Mesenchymal stem cell (in vitro differentiated cells and primary cell): Measurements from ENCODE around the gene RRAGB. TPM values are rescaled to one million over a fixed set of nuclear protein-coding genes. Genes with fewer than 3 reads are reported as not detected.
"Not testable (repeated sequence)": the region's sequence is repeated elsewhere in the genome, so short reads cannot be mapped to it uniquely, and the experiment has no call there.

Experiments used
- DNase-seq: peaks from one replicate; pipeline ENCODE4 v3.0.0-alpha.2; 2013
- H2AFZ ChIP-seq: one replicate; pipeline ENCODE4 v1.6.1; 2013; ENCODE audit warnings: low read depth, mild to moderate bottlenecking, control low read depth, inconsistent platforms, low read length, moderate library complexity
- H2AK5ac ChIP-seq: 2 replicates; pipeline ENCODE4 v1.6.1; 2013; ENCODE audit warnings: low read length, moderate library complexity, mild to moderate bottlenecking, inconsistent platforms; ENCODE audit not compliant: severe bottlenecking
- H2BK120ac ChIP-seq: one replicate; pipeline ENCODE4 v1.6.1; 2013; ENCODE audit warnings: low read depth, mild to moderate bottlenecking, inconsistent platforms, low read length, moderate library complexity
- H2BK12ac ChIP-seq, 2 experiments: one replicate each; pipeline ENCODE4 v1.6.1; 2013; ENCODE audit warnings: inconsistent platforms in 2 of 2, low read length in 2 of 2, mild to moderate bottlenecking in 2 of 2, moderate library complexity in 2 of 2, control low read depth in 1 of 2
- H2BK15ac ChIP-seq: one replicate; pipeline ENCODE4 v1.6.1; 2013; ENCODE audit warnings: mild to moderate bottlenecking, low read depth, inconsistent platforms; ENCODE audit not compliant: poor library complexity, severe bottlenecking
- H2BK5ac ChIP-seq: 2 replicates; pipeline ENCODE4 v1.6.1; 2013; ENCODE audit warnings: low read depth, mild to moderate bottlenecking, low read length, control low read depth, inconsistent platforms; ENCODE audit not compliant: poor library complexity, severe bottlenecking
- H3K14ac ChIP-seq, 2 experiments: one replicate each; pipeline ENCODE4 v1.6.1; 2013; ENCODE audit warnings: inconsistent platforms in 2 of 2, low read length in 2 of 2, control low read depth in 1 of 2, mild to moderate bottlenecking in 1 of 2, moderate library complexity in 1 of 2
- H3K18ac ChIP-seq, 2 experiments: one replicate each; pipeline ENCODE4 v1.6.1; 2013; ENCODE audit warnings: inconsistent platforms in 2 of 2, low read length in 2 of 2, control low read depth in 1 of 2, low read depth in 1 of 2, mild to moderate bottlenecking in 1 of 2
- H3K23ac ChIP-seq, 2 experiments: one replicate each; pipeline ENCODE4 v1.6.1; 2013; ENCODE audit warnings: inconsistent platforms in 2 of 2, low read length in 2 of 2, mild to moderate bottlenecking in 2 of 2, moderate library complexity in 2 of 2, control low read depth in 1 of 2
- H3K27ac ChIP-seq: 2 replicates; pipeline ENCODE4 v1.5.1; 2013; ENCODE audit warnings: mild to moderate bottlenecking, moderate library complexity, low read length, control low read depth, inconsistent platforms; ENCODE audit not compliant: poor library complexity, severe bottlenecking
- H3K27me3 ChIP-seq, 2 experiments: 2 replicates each; pipeline versions ENCODE4 v1.6.1 to v1.7.0; 2013; ENCODE audit warnings: low read length in 2 of 2, mild to moderate bottlenecking in 2 of 2, moderate library complexity in 2 of 2, control low read depth in 1 of 2, inconsistent platforms in 1 of 2; ENCODE audit not compliant: control insufficient read depth in 1 of 2, insufficient read depth in 1 of 2
- H3K36me3 ChIP-seq, 2 experiments: 2 replicates each; pipeline versions ENCODE4 v1.6.1 to v1.7.0; 2013; ENCODE audit warnings: low read length in 2 of 2, control low read depth in 1 of 2, inconsistent platforms in 1 of 2, low read depth in 1 of 2, mild to moderate bottlenecking in 1 of 2; ENCODE audit not compliant: insufficient read depth in 2 of 2, control insufficient read depth in 1 of 2
- H3K4ac ChIP-seq, 2 experiments: one replicate each; pipeline ENCODE4 v1.6.1; 2013; ENCODE audit warnings: inconsistent platforms in 2 of 2, low read length in 2 of 2, mild to moderate bottlenecking in 2 of 2, moderate library complexity in 2 of 2, control low read depth in 1 of 2, low read depth in 1 of 2
- H3K4me1 ChIP-seq: 2 replicates; pipeline ENCODE4 v1.6.1; 2013; ENCODE audit warnings: low read depth, low read length, control low read depth; ENCODE audit not compliant: control insufficient read depth, insufficient read depth
- H3K4me2 ChIP-seq: 2 replicates; pipeline ENCODE4 v1.6.1; 2013; ENCODE audit warnings: low read length, mild to moderate bottlenecking, inconsistent platforms; ENCODE audit not compliant: poor library complexity, severe bottlenecking
- H3K4me3 ChIP-seq, 2 experiments: 2 replicates each; pipeline versions ENCODE4 v1.5.1 to v1.7.0; 2013; ENCODE audit warnings: low read length in 2 of 2, mild to moderate bottlenecking in 2 of 2, control low read depth in 1 of 2, low read depth in 1 of 2; ENCODE audit not compliant: insufficient read depth in 1 of 2
- H3K79me1 ChIP-seq: replicated peaks from 2 replicates; pipeline ENCODE4 v1.6.1; 2013; ENCODE audit warnings: mild to moderate bottlenecking, control low read depth, low read length, inconsistent platforms; ENCODE audit not compliant: poor library complexity, severe bottlenecking
- H3K9ac ChIP-seq: 2 replicates; pipeline ENCODE4 v1.7.0; 2013; ENCODE audit warnings: mild to moderate bottlenecking, low read length, moderate library complexity
- H3K9me3 ChIP-seq: 2 replicates; pipeline ENCODE4 v1.7.0; 2013; ENCODE audit warnings: mild to moderate bottlenecking, low read length; ENCODE audit not compliant: control insufficient read depth
- H4K8ac ChIP-seq: one replicate; pipeline ENCODE4 v1.6.1; 2013; ENCODE audit warnings: inconsistent platforms, mild to moderate bottlenecking, low read length, moderate library complexity
- H4K91ac ChIP-seq: one replicate; pipeline ENCODE4 v1.6.1; 2013; ENCODE audit warnings: mild to moderate bottlenecking, low read length, inconsistent platforms
- WGBS: methylation state at CpG from one replicate; pipeline ENCODE4 v1.1.7; 2013; ENCODE audit warnings: mixed read lengths; 5-methylcytosine and 5-hydroxymethylcytosine counted together
- polyA plus RNA-seq, 2 experiments: library from polyadenylated mRNA; stranded (reverse); fragments of 200-250 nt; gene quantifications; one replicate each; pipeline ENCODE4 v1.2.3, GENCODE V29; 2013

The RRAGB gene, protein sequence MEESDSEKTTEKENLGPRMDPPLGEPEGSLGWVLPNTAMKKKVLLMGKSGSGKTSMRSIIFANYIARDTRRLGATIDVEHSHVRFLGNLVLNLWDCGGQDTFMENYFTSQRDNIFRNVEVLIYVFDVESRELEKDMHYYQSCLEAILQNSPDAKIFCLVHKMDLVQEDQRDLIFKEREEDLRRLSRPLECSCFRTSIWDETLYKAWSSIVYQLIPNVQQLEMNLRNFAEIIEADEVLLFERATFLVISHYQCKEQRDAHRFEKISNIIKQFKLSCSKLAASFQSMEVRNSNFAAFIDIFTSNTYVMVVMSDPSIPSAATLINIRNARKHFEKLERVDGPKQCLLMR
- 26.7 TPM for polyA plus RNA-seq (2013, experiment 1 of 2)
- polyA plus RNA-seq (2013, experiment 2 of 2) = 25.0 TPM

DNA sequence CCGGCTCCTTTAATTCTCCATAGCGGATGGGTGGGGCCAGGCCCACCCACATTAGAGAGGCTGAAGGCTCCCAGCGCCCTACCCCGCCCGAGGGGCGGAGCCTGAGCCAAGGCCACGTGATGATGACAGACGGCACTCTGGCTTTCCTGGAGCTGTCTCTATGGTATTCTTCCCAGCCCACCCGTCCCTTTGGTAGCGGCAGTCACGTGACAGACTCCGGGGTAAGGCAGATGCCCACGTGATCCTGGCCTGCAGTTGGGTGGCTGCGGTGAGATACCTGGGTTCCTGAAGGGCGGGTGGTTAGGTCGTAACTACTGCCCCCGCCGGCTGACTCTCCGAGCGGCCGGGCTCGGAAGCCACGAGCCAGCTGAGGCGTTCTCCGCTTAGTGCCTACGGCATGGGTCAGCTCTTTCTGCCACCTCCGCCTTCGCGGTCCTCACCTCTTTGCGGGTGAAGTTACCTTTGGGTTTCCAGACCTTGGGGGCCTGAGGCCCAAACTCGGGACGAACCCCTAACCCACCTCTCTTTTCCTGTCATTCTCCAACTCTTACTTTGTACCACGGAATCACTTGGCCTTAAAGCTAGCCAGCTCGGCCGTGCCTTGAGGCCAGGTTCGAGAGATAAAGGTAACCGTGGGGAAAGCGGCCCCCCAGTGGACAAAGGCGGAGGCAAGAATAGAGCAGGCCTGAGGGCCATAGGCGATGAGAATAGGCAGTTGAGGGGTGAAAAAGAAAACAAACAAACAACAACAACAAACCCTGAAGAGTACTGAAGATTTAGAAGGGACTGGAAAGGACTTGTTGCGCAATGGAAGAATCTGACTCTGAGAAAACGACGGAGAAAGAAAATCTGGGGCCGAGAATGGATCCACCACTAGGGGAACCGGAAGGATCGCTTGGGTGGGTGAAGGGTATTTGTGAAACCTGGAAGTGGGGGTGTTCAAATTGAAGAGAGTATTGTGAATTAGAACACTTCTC, at the start of gene RRAGB:
Gene RRAGB (plus strand): TSS at position 229 of the 977 bp plus-strand sequence. CDS start 579 bp downstream, at position 808.
- Histone ChIP-seq H3K4me1 (no peaks in the 10 kb centered on the region), H2BK5ac (peak within 1 kb of the TSS; percentile 76), H3K79me1 (no peaks in the 10 kb centered on the region), H2AFZ (peak within 1 kb of the TSS; percentile 36), H3K27ac (peak within 1 kb of the TSS; percentile 93), H2BK12ac (no peak within 1 kb of the TSS), H3K36me3 (peaks cover 0 to 30% of the 10 kb centered on the region in 2 experiments), H3K9me3 (no peaks in the 10 kb centered on the region), H4K91ac (peak within 1 kb of the TSS; percentile 61), H2AK5ac (no peak within 1 kb of the TSS), H4K8ac (peak within 1 kb of the TSS; percentile 90), H3K14ac (no peak within 1 kb of the TSS), H3K4ac (no peak within 1 kb of the TSS), H3K4me3 (peak within 1 kb of the TSS; percentile 77 to 88), H2BK120ac (peak within 1 kb of the TSS; percentile 19), H3K18ac (peak within 1 kb of the TSS; percentile 46 to 62), H2BK15ac (no peak within 1 kb of the TSS), H3K9ac (peak within 1 kb of the TSS; percentile 93), H3K4me2 (peak within 1 kb of the TSS; percentile 66), H3K23ac (no peak within 1 kb of the TSS), H3K27me3 (no peaks in the 10 kb centered on the region)
- peak; percentile 95 for DNase-seq
- 0% methylated on average over 27 of the region's 46 CpGs for WGBS

DNA sequence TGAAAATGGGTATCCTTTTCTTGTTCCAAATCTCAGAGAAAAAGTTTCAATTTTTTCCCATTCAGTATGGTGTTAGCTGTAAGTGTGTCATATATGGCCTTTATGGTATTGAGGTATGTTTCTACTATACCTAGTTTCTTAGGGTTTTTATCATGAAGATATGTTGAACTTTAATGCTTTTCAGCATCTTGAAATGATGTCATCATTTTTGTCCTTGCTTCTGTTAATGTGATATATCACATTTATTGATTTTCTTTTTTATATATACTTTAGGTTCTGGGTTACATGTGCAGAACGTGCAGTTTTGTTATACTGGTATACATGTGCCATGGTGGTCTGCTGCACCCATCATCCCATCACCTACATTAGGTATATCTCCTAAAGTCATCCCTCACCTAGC, 49.5 kb upstream of the RRAGB start:
- H2BK120ac ChIP-seq = no peak overlapping the region

DNA sequence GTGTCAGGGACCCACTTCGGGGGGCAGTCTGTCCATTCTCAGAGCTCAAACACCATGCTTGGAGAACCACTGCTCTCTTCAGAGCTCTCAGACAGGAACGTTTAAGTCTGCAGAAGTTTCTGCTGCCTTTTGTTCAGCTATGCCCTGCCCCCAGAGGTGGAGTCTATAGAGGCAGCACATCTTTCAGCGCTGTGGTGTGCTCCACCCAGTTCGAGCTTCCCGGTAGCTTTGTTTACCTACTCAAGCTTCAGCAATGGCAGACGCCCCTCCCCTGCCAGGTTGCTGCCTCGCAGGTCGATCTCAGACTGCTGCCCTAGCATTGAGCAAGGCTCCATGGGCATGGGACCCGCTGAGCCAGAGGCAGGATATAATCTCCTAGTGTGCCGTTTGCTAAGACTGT, 29.0 kb upstream of the RRAGB start:
- H3K27me3 ChIP-seq, H3K4ac ChIP-seq, H3K27ac ChIP-seq, H2BK120ac ChIP-seq, H2BK12ac ChIP-seq, H2BK15ac ChIP-seq, H3K36me3 ChIP-seq, H3K4me1 ChIP-seq, H4K91ac ChIP-seq, H3K4me2 ChIP-seq, H3K4me3 ChIP-seq, H3K23ac ChIP-seq, H3K14ac ChIP-seq, H3K18ac ChIP-seq, H2AFZ ChIP-seq, DNase-seq, H2AK5ac ChIP-seq, H3K79me1 ChIP-seq, H4K8ac ChIP-seq, H2BK5ac ChIP-seq, H3K9ac ChIP-seq: not testable (repeated sequence)
- 70% methylated on average over 5 of the region's 10 CpGs for WGBS
- peaks cover 11% of the 10 kb centered on the region for H3K9me3 ChIP-seq

More for the DNA sequence above, 49.5 kb upstream of the RRAGB start:
- Histone ChIP-seq H3K9me3 (peaks cover 4% of the 10 kb centered on the region), H3K14ac (no peak overlapping the region), H2BK5ac (no peak overlapping the region), H3K23ac (no peak overlapping the region), H3K4me1 (no peaks in the 10 kb centered on the region), H3K27ac (no peak overlapping the region), H3K4me2 (no peak overlapping the region), H2BK12ac (no peak overlapping the region), H3K9ac (no peak overlapping the region), H3K4me3 (no peak overlapping the region), H3K4ac (no peak overlapping the region), H4K91ac (no peak overlapping the region), H2AK5ac (no peak overlapping the region), H3K79me1 (no peaks in the 10 kb centered on the region), H3K18ac (no peak overlapping the region), H2AFZ (no peak overlapping the region), H2BK15ac (no peak overlapping the region), H4K8ac (no peak overlapping the region), H3K27me3 (no peaks in the 10 kb centered on the region), H3K36me3 (no peaks in the 10 kb centered on the region)
- no peak for DNase-seq
- WGBS = no CpG with 5 or more reads among the region's 1 CpG
